HG03108 (cell line): ENCODE results near the gene FOXN1.
"Not testable (repeated sequence)": the region's sequence is repeated elsewhere in the genome, so short reads cannot be mapped to it uniquely, and the experiment has no call there.

Experiments
- ATAC-seq: cut with Tn5 transposase; IDR thresholded peaks from one replicate; pipeline ENCODE4 v1.9.1; 2021; ENCODE audit warnings: moderate library complexity; ENCODE audit not compliant: unreplicated experiment

The FOXN1 gene, protein sequence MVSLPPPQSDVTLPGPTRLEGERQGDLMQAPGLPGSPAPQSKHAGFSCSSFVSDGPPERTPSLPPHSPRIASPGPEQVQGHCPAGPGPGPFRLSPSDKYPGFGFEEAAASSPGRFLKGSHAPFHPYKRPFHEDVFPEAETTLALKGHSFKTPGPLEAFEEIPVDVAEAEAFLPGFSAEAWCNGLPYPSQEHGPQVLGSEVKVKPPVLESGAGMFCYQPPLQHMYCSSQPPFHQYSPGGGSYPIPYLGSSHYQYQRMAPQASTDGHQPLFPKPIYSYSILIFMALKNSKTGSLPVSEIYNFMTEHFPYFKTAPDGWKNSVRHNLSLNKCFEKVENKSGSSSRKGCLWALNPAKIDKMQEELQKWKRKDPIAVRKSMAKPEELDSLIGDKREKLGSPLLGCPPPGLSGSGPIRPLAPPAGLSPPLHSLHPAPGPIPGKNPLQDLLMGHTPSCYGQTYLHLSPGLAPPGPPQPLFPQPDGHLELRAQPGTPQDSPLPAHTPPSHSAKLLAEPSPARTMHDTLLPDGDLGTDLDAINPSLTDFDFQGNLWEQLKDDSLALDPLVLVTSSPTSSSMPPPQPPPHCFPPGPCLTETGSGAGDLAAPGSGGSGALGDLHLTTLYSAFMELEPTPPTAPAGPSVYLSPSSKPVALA

DNA sequence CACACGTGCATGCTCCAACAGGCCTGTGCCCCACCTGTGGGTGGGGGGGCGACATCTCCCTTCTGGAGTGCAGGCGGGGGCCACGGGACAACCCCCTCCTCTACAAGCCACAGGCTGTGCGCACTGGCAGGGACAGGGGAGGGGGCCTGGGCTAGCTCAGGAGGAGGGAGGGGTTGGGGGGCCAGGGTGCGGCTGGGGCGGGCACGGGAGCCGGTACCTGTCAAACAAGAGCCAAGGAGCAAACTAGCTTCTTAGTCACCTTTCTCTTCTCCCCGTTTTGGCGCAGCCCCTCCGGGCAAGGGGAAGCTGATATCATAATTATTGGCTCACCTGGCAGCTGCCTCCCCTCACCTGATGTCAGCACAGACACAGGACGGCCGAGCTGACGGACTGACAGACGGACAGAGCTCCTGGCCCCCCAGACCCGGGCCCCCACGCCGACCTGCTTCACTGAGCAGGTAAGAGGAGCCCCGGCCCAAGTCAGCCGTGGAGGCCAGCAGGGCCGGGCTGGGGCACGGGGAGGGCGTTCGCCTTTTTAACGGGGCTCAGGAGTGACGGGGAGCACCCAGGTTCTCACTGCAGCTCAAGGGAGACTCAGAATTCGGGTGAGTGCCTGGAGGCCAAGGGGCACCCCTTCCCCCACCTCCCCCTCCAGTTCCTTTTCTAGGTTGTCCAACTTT, at the start of gene FOXN1:
FOXN1 (plus strand) TSS at position 363 of the 680 bp plus-strand sequence. CDS start 17,622 bp downstream, outside the sequence.
- no peak for ATAC-seq

- no peak for ATAC-seq
Observed at GRCh38 chr17:28457890-28458289, 48.3 kb upstream of the FOXN1 start.

DNA sequence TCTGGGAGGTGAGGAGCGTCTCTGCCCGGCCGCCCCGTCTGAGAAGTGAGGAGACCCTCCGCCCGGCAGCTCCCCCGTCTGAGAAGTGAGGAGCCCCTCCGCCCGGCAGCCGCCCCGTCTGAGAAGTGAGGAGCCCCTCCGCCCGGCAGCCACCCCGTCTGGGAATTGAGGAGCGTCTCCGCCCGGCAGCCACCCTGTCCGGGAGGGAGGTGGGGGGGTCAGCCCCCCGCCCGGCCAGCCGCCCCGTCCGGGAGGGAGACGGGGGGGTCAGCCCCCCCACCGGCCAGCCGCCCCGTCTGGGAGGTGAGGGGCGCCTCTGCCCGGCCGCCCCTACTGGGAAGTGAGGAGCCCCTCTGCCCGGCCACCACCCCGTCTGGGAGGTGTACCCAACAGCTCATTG, 47.3 kb upstream of the FOXN1 start:
- ATAC-seq: not testable (repeated sequence)

GRCh38 chr17:28460901-28461300, 45.2 kb upstream of the FOXN1 start:
- no peak for ATAC-seq

GRCh38 chr17:28466001-28466400, 40.1 kb upstream of the FOXN1 start:
- no peak for ATAC-seq

- no peak for ATAC-seq
Observed at GRCh38 chr17:28466521-28467048, 39.6 kb upstream of the FOXN1 start.

- ATAC-seq: no peak
Observed at GRCh38 chr17:28467456-28468025, 38.6 kb upstream of the FOXN1 start.

- ATAC-seq: not testable (repeated sequence)
Observed at GRCh38 chr17:28468033-28468735, 38.0 kb upstream of the FOXN1 start.

GRCh38 chr17:28468781-28469180, 37.4 kb upstream of the FOXN1 start:
- ATAC-seq: peak; percentile 85

- no peak for ATAC-seq
Observed at GRCh38 chr17:28469376-28469775, 36.8 kb upstream of the FOXN1 start.

GRCh38 chr17:28470266-28470913, 35.8 kb upstream of the FOXN1 start:
- ATAC-seq: no peak

DNA sequence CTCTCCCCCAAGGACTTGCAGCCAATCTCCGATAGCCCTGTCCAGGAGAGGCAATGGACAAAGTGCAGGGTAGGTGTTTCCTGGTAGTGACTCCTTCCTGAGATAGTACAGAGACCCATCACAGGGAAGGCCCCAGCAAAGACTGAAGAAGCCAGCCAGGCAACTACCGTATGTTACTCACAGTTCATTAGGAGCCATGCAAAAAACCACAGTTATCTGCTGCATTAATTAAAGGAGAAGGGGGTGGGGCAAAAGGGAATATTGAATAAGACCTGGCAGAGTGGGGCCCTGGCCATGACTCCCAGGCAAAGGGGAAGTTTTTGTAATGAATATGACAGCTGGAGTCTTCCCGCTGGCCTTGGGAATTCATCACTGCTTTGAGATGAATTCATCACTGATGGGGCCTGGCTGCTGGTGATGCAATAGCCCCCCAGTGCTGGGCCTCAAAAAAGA, 35.2 kb upstream of the FOXN1 start:
- ATAC-seq: no peak

GRCh38 chr17:28471531-28472342, 34.4 kb upstream of the FOXN1 start:
- no peak for ATAC-seq

DNA sequence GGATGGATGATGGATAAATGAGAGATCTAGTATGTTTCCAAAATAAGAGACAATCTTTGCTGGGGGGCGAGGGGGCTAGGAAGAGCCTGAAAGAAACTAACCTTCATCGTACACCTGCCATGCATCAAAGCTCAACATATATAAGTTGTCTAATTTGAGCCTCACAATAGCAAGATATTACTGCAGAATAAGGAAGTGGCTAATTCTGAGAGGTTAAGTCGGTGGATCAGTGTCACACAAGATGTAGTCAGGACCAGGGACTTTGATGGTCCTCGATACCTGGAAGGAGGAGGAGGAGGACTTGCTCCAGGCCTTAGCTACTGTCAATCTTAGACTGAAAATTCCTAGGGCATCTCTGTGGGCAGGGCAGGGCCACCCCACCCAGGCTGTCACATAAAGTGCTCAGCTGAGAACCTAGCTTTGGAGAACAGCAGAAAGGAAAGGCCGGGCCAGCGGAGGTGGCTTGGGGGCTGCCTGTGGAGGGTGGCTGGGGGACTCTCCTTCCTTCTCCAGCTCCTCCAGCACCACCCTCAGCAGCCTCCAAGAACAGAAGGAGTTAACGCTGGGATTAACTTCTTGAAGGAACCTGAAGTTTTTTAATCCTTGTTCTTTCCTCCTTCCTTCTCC, 33.2 kb upstream of the FOXN1 start:
- no peak for ATAC-seq

DNA sequence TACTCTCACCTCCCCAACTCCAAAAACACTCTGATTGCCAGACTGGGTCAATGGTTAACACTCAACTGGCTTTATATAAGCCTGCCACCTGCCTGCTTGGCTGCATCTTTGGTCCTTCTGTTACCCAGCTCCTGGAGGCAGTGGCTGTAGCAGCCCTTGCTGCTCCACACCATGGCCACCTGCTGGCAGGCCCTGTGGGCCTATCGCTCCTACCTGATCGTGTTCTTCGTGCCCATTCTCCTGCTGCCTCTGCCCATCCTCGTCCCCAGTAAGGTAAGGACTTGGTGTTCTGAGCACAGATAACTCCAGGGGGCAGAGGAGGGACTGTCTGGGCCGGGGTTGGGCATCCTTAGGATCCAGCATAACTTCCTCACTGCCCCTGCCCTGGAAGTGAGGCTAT, 32.6 kb upstream of the FOXN1 start, which contains the start of gene SLC13A2:
SLC13A2 (plus strand) TSS at position 103 of the 400 bp plus-strand sequence; CDS start at position 172, 69 bp downstream.
- ATAC-seq: no peak

GRCh38 chr17:28474111-28474531, 32.0 kb upstream of the FOXN1 start:
- no peak for ATAC-seq

DNA sequence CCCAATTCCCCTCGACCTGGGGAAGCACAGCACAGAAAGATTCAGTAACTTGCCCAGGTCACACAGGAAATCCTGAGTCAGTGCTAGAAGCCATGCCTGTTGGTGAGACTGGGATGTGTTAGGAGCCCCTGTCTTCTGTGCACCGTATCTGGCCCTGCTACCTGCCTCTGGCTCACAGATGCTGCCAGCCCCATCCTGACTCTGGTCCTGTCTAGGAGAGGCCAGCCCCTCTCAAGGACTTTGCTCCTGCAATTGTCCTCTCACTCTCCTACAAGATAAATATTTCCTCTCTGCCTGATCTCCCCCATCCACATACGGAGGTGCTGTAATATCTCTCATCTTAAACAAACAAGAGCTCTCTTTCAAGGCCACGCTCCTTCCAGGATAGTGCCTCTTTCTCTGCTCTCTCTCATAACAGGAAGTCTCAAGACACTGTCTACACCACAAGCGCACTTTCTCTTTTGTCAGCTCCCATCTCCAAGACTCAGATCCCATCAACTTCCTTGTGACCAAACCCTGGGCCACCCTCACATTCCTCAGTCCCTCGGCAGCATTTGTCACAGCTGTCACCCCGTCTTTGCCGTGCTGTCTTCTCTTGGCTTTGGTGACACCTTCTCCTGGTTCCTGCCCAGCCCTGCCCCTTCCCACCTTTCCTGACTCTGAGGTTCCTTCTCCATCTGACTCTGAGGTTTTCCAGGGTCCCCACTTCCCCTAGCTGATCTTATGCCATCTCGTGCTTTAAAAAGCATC, 30.8 kb upstream of the FOXN1 start:
- no peak for ATAC-seq
